ENCODE results near the gene DNAH2. TPM values are rescaled to one million over a fixed set of nuclear protein-coding genes. Genes with fewer than 3 reads are reported as not detected.

DNAH2 gene
- total RNA-seq, 1 donor from 2014 or later: 0.29 TPM

- DNase-seq (ENCODE audit: low spot score, unreplicated experiment): no peak
- H3K27ac Mint-ChIP-seq: no peak overlapping the region
- TF ChIP-seq, protein P1, sequence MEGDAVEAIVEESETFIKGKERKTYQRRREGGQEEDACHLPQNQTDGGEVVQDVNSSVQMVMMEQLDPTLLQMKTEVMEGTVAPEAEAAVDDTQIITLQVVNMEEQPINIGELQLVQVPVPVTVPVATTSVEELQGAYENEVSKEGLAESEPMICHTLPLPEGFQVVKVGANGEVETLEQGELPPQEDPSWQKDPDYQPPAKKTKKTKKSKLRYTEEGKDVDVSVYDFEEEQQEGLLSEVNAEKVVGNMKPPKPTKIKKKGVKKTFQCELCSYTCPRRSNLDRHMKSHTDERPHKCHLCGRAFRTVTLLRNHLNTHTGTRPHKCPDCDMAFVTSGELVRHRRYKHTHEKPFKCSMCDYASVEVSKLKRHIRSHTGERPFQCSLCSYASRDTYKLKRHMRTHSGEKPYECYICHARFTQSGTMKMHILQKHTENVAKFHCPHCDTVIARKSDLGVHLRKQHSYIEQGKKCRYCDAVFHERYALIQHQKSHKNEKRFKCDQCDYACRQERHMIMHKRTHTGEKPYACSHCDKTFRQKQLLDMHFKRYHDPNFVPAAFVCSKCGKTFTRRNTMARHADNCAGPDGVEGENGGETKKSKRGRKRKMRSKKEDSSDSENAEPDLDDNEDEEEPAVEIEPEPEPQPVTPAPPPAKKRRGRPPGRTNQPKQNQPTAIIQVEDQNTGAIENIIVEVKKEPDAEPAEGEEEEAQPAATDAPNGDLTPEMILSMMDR (IDR thresholded peaks at IDR 0.05; ENCODE audit: unreplicated experiment): no peak
- no peaks in the 10 kb centered on the region for H3K9me3 Mint-ChIP-seq (ENCODE audit: low read depth)
- no peaks in the 10 kb centered on the region for H3K36me3 Mint-ChIP-seq (ENCODE audit: insufficient read depth)
- H3K4me3 Mint-ChIP-seq (ENCODE audit: low read depth): no peak overlapping the region
- H3K27me3 Mint-ChIP-seq: peaks cover 47% of the 10 kb centered on the region
- peaks cover 14% of the 10 kb centered on the region for H3K4me1 Mint-ChIP-seq (ENCODE audit: low read depth)
These were observed 113.7 kb downstream of the DNAH2 start for GRCh38 chr17:7831233-7831632.

GRCh38 chr17:7832431-7832830 is 114.9 kb downstream of the DNAH2 start:
- DNase-seq (ENCODE audit: low spot score, unreplicated experiment): no peak
- H3K36me3 Mint-ChIP-seq (ENCODE audit: insufficient read depth): no peaks in the 10 kb centered on the region
- TF ChIP-seq, protein P1 (IDR thresholded peaks at IDR 0.05; ENCODE audit: unreplicated experiment): no peak
- H3K9me3 Mint-ChIP-seq (ENCODE audit: low read depth): no peaks in the 10 kb centered on the region
- H3K4me3 Mint-ChIP-seq (ENCODE audit: low read depth): no peak overlapping the region
- H3K4me1 Mint-ChIP-seq (ENCODE audit: low read depth): peaks cover 20% of the 10 kb centered on the region
- no peak overlapping the region for H3K27ac Mint-ChIP-seq
- H3K27me3 Mint-ChIP-seq: peaks cover 38% of the 10 kb centered on the region

DNA sequence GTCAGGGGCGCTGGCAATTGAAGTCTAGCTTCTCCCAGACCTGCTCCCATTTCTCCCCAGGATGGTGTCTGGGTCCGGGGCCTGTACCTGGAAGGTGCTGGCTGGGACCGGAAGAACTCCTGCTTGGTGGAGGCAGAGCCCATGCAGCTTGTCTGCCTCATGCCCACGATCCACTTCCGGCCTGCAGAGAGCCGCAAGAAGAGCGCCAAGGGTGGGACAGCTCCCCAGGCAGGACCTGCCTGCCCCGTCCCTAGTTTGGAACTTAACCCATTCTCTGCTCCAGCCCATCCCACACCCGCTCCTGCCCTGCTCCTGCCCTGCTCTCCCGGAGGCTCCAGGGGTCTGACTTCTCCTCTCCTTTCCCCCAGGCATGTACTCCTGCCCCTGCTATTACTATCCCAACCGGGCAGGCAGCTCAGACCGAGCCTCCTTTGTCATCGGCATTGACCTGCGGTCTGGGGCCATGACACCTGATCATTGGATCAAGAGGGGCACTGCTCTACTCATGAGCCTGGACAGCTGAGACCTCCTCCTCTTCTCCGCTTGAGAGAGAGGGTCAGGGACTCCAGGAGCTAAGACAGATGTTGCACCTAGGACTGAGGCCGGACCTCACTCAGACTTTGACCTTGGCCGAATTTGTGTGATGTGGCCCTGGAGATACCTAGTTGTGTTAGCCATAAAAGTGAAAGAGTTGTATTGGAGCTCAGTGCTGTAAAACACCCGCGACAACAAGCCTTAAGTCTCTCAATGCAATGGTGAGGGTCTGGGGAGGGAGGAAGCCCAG is 115.7 kb downstream of the DNAH2 start:
- TF ChIP-seq, protein P1 (IDR thresholded peaks at IDR 0.05; ENCODE audit: unreplicated experiment): no peak
- Mint-ChIP-seq H3K4me3 (ENCODE audit: low read depth) (peak overlapping the region; percentile 76), H3K36me3 (ENCODE audit: insufficient read depth) (no peaks in the 10 kb centered on the region), H3K27ac (peak overlapping the region; percentile 81), H3K27me3 (peaks cover 33% of the 10 kb centered on the region), H3K9me3 (ENCODE audit: low read depth) (no peaks in the 10 kb centered on the region), H3K4me1 (ENCODE audit: low read depth) (peaks cover 24% of the 10 kb centered on the region)
- DNase-seq (ENCODE audit: low spot score, unreplicated experiment): no peak

DNA sequence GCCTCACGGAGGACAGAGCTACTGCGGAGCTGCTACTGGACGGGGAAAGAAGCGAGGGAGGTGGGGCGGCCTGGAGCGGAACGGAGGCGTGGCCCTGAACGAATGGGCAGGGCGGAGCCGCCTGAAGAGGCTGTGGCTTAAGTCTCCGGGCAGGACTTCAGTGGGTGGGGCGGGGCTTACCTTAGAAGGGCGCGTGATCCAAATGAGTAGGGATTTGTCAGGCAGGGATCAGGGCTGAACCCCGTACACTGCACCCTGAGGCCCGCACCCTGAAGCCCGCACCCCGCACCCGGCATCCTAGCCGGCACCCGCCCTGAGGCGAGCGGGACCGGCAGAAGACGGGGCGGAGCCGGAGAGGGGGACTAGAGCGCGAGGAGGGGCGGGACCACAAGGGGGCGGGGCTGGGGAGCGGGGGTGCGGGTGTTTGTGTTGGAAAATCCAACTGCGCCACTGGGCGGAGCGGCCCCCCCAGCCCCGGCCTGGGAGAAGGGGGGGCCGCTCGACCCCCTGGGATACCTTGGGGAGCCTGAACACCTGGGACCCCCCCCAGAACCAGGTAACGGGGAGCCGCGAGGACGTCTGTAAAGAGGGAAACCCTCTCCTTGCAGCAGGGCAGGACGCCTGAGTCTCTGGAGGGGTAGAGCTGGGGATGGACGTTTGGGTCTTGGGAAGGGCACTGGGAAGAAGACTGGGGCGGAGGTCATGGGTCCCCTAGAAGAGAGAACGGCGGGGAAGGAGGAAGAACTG is 116.4 kb downstream of the DNAH2 start, which contains the start of gene KDM6B:
TSS of gene KDM6B (plus strand) at position 423 of the 747 bp plus-strand sequence. CDS start 11,338 bp downstream, outside the sequence.
- H3K36me3 Mint-ChIP-seq (ENCODE audit: insufficient read depth): no peaks in the 10 kb centered on the region
- H3K4me3 Mint-ChIP-seq (ENCODE audit: low read depth): peak within 1 kb of the TSS; percentile 90
- DNase-seq (ENCODE audit: low spot score, unreplicated experiment): peak; percentile 76
- H3K27me3 Mint-ChIP-seq: peaks cover 33% of the 10 kb centered on the region
- H3K9me3 Mint-ChIP-seq (ENCODE audit: low read depth): no peaks in the 10 kb centered on the region
- peak within 1 kb of the TSS; percentile 99 for H3K27ac Mint-ChIP-seq
- H3K4me1 Mint-ChIP-seq (ENCODE audit: low read depth): peaks cover 29% of the 10 kb centered on the region
- TF ChIP-seq, protein P1 (IDR thresholded peaks at IDR 0.05; ENCODE audit: unreplicated experiment): no peak

DNA sequence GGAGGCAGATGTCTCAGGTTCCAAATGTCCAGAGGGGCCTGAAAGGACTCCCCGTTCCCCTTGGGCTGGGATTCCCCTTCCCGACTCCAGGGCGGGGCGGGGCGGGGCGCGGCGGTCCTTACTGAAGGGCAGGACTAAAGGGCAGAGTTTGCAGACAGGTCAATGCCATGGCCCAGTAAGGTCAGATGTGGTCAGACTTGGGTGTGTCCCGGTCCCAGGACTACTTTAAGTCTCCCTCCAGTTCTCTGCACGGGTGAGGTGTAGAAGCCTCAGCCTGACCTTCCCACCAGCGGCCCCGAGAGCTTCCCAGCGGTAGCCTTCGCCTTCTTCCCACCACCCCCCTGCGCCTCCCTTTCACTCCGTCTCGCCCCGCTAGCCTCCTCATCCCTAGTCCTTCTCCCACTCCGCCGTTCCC is 117.0 kb downstream of the DNAH2 start:
- peak overlapping the region; percentile 99 for H3K27ac Mint-ChIP-seq
- TF ChIP-seq, protein P1 (IDR thresholded peaks at IDR 0.05; ENCODE audit: unreplicated experiment): no peak
- peak overlapping the region; percentile 90 for H3K4me3 Mint-ChIP-seq (ENCODE audit: low read depth)

More for the DNA sequence above, 117.0 kb downstream of the DNAH2 start:
- Mint-ChIP-seq H3K9me3 (ENCODE audit: low read depth) (no peaks in the 10 kb centered on the region), H3K27me3 (peaks cover 28% of the 10 kb centered on the region), H3K4me1 (ENCODE audit: low read depth) (peaks cover 35% of the 10 kb centered on the region), H3K36me3 (ENCODE audit: insufficient read depth) (peaks cover 2% of the 10 kb centered on the region)
- DNase-seq (ENCODE audit: low spot score, unreplicated experiment): no peak

All from progenitor cell of endocrine pancreas (in vitro differentiated cells).